HG02571 (cell line): ENCODE measurements around the gene KIAA0825.
"Not testable (repeated sequence)": the region's sequence is repeated elsewhere in the genome, so short reads cannot be mapped to it uniquely, and the experiment has no call there.

Source experiments
- ATAC-seq: cut with Tn5 transposase; IDR thresholded peaks from one replicate; pipeline ENCODE4 v1.9.1; 2021; ENCODE audit warnings: mild to moderate bottlenecking, moderate library complexity; ENCODE audit not compliant: unreplicated experiment

Gene KIAA0825

GRCh38 chr5:94378062-94378461, 240.3 kb downstream of the KIAA0825 start:
- no peak for ATAC-seq

GRCh38 chr5:94376672-94377345, 241.6 kb downstream of the KIAA0825 start:
- ATAC-seq, result no peak

- no peak for ATAC-seq
Measured at GRCh38 chr5:94375801-94376200, 242.6 kb downstream of the KIAA0825 start.

- ATAC-seq, result no peak
Measured at GRCh38 chr5:94374336-94374735, 244.1 kb downstream of the KIAA0825 start.

- no peak for ATAC-seq
Measured at GRCh38 chr5:94367900-94368299, 250.5 kb downstream of the KIAA0825 start.

- ATAC-seq, result no peak
Measured at GRCh38 chr5:94366811-94367210, 251.6 kb downstream of the KIAA0825 start.

- no peak for ATAC-seq
Measured at GRCh38 chr5:94362857-94363256, 255.5 kb downstream of the KIAA0825 start.

- no peak for ATAC-seq
Measured at GRCh38 chr5:94361832-94362796, 256.3 kb downstream of the KIAA0825 start.

- ATAC-seq, result no peak
Measured at GRCh38 chr5:94361161-94361560, 257.2 kb downstream of the KIAA0825 start.

GRCh38 chr5:94360382-94361130, 257.8 kb downstream of the KIAA0825 start:
- ATAC-seq, result no peak

- ATAC-seq, result no peak
Measured at GRCh38 chr5:94359880-94360279, 258.5 kb downstream of the KIAA0825 start.

- ATAC-seq, result no peak
Measured at GRCh38 chr5:94355811-94356210, 262.6 kb downstream of the KIAA0825 start.

- ATAC-seq, result not testable (repeated sequence)
Measured at GRCh38 chr5:94354837-94355485, 263.4 kb downstream of the KIAA0825 start.

GRCh38 chr5:94353605-94354004, 264.8 kb downstream of the KIAA0825 start:
- no peak for ATAC-seq

- ATAC-seq, result no peak
Measured at GRCh38 chr5:94347130-94347529, 271.3 kb downstream of the KIAA0825 start.

GRCh38 chr5:94345257-94345656, 273.1 kb downstream of the KIAA0825 start:
- ATAC-seq, result no peak

GRCh38 chr5:94337617-94338016, 280.8 kb downstream of the KIAA0825 start:
- ATAC-seq, result no peak

- ATAC-seq, result no peak
Measured at GRCh38 chr5:94335936-94336335, 282.5 kb downstream of the KIAA0825 start.

GRCh38 chr5:94329115-94329514, 289.3 kb downstream of the KIAA0825 start:
- ATAC-seq, result no peak

GRCh38 chr5:94326586-94326985, 291.8 kb downstream of the KIAA0825 start:
- no peak for ATAC-seq
